CD4-positive, alpha-beta T cell treated with Interleukin-6 for 4 hours (primary cell): Measurements from ENCODE around the gene PCDHGC3.

Experiments used
- DNase-seq: peaks from one replicate; pipeline ENCODE4 v3.0.0-alpha.2; 2020; ENCODE audit warnings: mixed read lengths

Gene PCDHGC3

DNA sequence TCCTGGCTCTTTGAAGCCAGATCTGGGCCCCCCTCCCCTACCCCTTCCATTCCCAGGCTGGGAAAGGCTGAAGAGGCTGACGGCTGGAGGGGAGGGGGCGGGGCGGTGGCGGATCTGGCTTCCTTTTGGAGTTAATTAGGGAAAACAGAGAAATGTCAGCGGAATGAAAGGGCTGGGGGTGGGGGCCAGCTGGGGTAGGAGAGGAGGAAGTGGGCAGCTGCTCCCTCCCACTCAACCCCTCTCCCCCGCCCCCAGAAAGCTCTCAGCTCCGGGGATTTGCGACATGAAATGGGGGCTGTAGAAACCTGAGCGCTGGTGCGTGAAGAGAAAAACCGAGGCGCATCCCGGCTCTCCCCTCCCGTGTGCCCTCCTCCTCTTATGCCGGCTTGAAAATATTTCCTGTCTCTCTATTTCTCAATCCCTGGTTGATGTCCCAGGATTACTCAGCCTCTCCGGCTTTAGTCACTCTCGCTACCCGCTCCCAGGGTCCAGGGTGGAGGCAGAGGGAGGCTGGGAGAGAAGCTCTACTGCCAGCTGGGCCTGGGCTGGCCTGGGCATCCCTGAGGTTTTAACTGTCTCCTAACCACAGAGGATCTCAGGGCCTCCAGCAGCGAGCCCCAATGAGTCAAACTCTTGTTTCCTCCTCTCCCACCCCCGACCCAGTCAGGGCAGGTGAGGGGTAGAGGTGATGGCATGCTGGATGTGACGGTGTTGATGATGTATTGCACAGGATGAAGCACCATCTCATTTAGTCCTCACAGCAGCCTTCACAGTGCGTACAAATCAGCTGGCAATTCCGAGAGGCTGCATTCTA is 33.2 kb downstream of the PCDHGC3 start:
- no peak for DNase-seq

DNA sequence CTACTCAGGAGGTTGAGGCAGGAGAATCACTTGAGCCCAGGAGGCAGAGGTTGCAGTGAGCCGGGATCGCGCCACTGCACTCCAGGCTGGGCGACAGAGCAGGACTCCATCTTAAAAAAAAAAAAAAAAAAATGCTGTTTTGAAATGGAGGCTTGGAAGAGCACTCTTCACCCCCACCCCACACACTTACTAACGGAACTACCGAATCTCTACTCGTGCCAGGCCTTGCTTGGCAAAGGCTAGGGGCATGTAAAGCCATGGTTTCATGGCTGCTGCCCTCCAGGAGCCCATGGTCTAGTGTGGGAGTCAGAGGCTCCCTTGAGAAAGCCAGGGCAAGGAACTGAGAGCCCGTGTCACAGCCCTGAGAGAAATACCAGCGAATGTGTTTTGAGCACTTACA is 34.4 kb downstream of the PCDHGC3 start:
- DNase-seq, result no peak

DNA sequence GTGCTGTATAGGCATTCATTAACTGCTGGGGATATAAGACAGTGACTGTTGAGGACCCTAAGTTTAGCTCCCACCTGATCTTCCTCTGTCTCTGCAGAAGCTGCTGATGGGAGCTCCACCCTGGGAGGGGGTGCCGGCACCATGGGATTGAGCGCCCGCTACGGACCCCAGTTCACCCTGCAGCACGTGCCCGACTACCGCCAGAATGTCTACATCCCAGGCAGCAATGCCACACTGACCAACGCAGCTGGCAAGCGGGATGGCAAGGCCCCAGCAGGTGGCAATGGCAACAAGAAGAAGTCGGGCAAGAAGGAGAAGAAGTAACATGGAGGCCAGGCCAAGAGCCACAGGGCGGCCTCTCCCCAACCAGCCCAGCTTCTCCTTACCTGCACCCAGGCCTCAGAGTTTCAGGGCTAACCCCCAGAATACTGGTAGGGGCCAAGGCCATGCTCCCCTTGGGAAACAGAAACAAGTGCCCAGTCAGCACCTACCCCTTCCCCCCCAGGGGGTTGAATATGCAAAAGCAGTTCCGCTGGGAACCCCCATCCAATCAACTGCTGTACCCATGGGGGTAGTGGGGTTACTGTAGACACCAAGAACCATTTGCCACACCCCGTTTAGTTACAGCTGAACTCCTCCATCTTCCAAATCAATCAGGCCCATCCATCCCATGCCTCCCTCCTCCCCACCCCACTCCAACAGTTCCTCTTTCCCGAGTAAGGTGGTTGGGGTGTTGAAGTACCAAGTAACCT is 35.3 kb downstream of the PCDHGC3 start:
- DNase-seq, result no peak

DNA sequence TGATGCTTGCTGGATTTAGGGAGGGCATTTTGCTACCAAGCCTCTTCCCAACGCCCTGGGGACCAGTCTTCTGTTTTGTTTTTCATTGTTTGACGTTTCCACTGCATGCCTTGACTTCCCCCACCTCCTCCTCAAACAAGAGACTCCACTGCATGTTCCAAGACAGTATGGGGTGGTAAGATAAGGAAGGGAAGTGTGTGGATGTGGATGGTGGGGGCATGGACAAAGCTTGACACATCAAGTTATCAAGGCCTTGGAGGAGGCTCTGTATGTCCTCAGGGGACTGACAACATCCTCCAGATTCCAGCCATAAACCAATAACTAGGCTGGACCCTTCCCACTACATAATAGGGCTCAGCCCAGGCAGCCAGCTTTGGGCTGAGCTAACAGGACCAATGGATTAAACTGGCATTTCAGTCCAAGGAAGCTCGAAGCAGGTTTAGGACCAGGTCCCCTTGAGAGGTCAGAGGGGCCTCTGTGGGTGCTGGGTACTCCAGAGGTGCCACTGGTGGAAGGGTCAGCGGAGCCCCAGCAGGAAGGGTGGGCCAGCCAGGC is 36.1 kb downstream of the PCDHGC3 start:
- no peak for DNase-seq

DNA sequence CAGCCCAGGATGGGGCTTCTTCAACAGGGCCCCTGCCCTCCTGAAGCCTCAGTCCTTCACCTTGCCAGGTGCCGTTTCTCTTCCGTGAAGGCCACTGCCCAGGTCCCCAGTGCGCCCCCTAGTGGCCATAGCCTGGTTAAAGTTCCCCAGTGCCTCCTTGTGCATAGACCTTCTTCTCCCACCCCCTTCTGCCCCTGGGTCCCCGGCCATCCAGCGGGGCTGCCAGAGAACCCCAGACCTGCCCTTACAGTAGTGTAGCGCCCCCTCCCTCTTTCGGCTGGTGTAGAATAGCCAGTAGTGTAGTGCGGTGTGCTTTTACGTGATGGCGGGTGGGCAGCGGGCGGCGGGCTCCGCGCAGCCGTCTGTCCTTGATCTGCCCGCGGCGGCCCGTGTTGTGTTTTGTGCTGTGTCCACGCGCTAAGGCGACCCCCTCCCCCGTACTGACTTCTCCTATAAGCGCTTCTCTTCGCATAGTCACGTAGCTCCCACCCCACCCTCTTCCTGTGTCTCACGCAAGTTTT is 36.7 kb downstream of the PCDHGC3 start:
- peak; percentile 89 for DNase-seq

DNA sequence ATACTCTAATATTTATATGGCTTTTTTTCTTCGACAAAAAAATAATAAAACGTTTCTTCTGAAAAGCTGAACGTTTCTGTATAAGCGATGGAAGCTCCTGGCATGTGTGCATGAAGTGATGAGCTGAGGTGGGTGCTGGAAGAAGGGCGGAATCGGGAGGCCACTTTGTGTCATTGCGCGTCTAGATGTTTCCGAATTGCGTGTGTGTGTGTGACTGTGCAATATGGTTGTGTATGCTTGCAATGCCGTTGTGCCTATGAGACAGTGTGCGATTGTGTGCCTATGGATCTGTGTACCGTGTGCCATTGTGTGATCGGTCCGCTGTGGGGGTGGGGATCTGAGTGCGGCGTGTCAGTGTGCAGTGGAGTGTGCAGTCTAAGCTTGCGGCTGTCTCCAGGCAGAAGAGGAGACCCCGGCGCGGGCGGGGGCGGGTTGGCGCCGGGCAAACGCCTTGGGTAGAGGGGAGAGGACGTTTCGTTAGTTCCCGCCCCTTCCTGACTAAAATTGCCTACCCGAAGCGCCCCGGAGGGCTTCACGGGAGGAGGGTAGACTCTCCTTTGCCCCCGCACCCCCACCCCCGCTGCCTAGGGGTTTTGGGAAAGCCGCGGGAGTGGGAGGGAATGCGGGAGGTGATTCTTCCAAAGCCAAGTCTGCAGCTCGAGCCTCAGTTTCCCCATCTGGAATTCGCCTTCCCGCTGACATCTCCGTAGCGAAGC is 37.3 kb downstream of the PCDHGC3 start:
- peak; percentile 53 for DNase-seq

DNA sequence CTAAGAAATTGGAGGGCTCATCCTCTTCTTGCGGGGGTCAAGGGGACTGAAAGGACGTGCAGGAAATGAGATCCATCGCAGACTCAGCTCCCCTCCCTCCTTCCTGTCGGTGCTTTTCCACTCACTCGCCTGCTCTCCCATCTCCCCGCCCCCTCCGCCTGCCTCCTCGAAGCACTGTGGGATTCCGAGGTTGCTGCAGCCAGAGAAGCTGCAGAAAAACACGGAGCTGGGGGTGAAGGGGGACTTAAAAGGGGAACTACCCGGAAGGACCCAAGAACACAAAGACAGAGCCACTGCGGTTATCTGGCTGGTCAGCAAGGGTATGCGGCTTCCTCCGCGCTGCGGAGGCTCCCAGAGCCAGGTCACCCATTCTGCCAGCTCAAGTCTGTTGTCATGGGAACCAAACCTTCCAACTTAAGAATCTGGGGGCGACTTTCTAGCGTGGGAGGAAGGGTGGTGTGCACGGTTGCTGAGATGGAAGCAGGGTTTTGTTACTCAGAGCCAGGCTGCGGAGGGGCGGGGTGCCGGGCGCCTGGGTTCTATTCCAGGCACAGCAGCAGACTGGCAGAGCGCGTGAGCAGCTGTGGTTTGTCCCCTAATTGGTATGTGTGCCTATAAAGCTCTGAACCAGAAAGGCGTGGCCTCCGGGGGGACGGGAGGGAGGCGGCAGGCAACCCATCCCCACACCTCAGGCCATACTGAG is 38.0 kb downstream of the PCDHGC3 start:
- DNase-seq, result peak; percentile 60

DNA sequence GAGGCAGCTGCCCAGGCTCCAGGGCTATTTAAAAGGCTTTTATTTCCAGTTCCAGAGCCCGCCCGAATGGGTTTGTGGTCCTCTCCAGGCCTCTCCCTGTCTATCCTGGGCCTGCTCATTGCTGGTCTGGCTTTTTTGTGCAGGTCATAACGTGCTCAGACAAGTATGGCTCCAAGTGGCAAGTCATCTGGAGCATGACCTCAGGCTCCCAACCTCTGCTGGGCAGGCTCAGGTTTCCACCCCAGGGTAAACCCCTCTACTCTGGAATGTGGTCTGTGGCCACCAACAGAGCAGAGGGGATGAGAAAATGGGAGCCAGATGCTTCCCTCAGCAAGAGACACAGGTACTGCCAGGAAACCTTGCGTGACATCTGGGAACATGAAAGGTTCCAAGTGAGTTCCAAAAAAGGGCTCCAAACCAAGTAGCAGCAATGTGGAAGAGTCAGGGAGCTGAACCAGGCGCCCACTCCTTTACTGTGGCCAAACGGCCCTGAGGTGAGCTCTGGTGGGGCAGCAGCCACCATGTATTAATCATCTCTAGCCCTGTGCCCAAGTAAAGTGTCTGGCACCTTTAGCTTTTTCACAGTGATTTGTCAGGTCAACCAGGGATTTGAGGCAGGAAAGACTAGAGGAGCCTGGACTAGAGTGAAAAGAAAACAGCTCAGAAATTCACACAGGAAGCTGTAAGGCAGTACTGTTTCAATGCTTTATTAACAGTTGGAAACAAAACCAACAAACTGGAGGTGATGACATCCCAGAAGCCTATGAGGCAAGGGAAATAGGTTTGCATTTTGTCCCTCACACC is 38.8 kb downstream of the PCDHGC3 start:
- DNase-seq, result no peak

DNA sequence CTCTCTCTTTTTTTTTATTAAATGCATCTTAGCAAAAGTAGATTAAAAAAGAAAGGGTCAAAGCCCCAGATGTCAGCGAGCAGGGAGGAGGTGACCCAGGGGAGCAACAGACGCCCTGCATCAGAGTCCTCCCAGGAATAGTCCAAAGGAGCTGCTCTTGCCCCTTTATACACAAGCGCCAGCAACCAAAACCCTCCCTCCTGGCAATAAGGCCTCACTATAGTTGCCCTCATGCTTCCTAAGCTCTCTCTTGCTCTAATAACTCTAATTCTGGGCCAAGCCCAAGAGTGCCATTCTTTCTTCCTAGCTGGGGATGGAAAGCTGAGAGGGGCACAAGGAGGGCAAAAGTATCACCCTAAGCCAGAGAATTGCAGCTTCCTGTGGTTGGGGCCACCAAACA is 39.4 kb downstream of the PCDHGC3 start:
- DNase-seq, result no peak

DNA sequence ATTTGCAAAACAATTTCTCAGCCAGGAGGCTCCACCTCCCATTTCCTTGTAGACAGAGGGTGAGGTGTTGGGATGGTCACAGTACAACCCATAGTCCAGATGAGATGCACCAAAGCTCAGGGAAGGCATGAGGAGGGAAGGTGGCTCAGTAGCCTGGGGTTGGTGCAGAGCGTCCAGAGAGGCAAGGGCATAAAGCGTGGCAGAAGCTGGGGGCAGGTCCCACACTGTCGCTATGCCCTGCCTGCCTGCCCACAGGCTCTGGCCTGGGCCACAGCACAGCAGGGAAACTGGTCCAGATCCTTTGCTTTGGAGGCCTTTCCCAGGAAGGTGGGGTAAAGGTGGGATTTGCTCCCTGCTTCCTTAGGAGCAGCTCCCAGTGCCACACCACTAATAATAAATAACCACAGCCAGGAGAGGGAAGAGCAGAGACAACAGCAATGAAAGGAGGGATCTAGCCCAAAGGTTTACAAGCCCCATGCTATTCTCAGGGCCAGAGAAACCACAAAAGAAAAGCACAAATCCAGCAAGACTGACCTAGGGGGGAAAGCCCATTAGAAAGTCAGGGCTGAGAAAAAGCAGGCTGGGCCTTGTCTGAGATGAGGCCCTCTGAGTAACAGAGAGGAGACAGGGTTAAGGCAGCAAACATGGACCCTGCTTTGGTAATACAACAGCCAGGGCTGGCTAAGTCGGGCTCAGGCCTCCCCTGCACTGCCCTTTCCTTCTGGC is 40.3 kb downstream of the PCDHGC3 start:
- no peak for DNase-seq

DNA sequence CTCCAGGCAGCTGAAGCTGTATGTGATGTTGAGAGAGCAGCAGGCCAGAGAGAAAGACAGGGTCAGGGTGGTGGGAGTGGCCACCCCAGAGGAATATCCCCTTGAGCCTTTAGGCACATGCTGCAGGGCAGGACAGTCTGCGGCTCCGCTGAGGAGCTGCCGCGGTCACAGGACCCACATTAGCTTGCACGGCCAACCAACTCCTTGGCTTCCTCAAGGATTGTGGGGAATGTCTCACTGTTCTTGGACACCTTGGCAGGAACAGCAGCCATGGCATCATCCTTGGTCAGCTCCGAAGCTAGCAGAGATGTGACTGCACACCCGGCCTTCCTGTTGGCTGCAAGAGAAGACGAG is 40.9 kb downstream of the PCDHGC3 start:
- DNase-seq, result no peak

DNA sequence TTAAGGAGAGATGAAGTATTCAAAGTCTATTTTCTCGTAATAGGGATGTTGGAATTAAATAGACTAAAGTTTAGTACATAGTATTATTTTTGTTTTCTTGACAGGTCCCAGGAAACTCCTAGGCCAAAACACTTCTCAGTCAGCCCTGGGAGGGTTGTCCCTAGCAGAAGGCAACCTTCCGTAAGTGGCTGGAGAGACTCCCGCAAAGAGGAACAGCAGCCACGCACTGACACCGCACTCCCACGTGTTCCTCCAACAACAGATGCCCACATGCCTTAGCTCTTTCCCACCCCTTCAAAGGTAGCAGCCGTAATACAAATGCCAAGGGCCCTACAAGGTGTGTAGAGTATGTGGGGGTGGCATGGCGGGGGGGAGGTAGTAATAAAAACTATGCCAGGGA is 41.5 kb downstream of the PCDHGC3 start:
- no peak for DNase-seq

DNA sequence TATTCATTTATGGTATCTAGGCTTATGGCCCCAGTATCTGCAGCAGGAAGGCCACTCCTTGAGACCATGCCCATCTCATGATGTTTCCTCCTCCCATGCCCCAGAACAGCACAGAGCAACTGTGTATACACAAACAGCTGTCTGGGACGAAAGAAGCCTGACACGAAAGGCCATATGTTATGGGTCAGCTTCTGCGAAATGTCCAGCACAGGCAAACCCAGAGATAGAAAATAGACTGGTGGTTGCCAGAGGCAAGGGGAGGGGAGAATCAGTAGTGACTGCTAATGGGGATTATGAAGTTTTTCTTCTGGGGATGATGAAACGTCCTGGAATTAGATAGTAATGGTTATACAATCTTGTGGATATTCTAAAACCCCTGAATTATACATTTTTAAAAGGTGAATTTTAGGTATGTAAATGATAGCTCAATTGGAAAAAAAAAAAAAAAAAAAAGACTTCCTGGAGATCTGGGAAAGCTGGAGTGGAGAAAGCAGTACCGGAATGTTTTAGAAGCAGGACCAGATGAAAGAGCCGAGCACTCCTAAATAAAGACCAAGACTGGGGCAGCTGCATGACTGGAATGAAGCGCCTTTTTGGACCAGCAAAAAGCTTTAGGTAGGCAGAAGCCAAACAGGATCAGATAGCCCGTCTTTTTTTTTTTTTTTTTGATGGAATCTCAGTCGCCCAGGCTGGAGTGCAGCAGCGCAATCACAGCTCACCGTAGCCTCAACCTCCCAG is 42.3 kb downstream of the PCDHGC3 start:
- DNase-seq, result no peak

DNA sequence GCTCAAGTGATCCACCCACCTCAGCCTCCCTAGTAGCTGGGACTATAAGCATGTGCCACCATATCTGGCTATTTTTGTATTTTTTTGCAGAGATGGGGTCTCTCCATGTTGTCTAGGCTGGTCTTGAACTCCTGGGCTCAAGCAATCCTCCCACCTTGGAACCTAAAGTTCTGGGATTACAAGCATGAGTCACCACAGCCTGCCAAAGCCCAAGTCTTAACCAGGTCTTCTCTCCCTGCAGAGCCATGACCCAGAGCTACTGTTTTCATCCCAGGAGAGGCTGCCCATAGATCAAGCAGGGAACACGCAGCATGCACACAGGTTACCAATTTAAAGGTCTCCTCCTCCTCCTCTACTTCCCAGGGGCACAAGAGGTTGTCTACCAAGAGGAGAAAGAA is 42.9 kb downstream of the PCDHGC3 start:
- no peak for DNase-seq

DNA sequence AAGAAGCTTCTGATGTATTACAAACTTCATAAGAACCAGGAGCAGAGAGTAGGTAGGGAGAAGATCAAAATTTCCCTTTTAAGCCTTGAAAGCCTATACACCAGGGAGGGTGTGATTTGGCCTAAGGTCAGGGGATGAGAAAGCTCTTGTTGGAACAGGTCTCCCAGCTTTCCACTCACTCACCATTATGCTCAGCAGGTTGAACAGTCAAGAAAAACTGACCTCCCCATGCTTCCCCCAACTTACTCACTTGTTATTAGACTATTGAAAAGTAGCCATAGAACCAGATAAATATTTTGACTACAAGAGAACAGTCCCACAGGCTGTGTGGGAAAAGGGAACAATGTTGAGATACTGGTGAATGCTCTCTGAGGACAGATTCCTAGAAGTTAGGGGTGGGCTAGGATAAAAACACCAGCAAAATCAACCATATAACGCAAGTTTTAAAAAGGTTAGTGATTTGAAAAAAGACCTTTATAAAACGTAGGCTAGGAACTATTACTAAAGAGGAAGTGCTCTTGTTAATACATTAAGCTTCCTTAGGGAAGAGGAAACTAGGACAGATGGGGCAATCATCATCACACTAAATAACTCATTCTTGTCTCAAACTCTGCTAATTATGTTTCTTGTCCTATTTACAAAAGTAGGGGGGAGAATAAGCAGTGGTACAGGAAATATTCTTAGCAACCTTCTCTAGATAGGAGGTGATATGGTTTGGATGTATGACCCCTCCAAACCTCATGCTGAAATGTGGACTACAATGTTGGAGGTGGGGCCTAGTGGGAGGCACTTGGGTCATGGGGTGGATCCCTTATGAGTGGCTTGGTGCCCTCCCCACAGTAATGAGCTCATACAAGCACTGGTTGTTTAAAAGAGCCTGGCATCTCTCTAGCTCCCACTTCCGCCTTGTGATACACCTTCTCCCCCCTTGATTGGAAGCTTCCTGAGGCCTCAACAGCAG is 44.1 kb downstream of the PCDHGC3 start:
- DNase-seq, result no peak

DNA sequence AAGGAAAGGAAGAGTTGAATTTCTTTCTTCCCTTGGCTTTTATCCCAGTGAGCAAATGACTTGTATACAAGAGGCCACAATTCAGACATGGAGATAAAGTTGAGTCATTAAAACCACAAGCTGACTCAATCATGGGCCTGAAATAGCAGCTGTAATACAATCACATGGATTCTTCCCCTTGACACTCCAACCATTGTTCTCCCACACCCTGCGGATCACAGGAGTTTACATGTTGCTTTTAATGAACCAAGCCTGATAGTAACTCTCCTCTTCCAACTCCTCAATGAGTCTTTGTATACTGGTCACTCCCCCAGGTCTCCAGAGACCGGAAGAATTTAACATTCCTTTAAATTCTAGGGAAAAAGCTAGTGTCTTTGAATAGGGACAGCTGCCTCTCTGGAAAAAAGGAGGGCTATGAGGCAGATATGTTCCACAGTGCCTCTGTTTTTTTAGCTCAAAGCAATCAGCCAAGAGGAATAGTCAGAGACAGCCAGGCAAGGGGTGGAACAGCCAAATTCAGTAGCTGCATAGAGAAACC is 45.5 kb downstream of the PCDHGC3 start:
- no peak for DNase-seq

DNA sequence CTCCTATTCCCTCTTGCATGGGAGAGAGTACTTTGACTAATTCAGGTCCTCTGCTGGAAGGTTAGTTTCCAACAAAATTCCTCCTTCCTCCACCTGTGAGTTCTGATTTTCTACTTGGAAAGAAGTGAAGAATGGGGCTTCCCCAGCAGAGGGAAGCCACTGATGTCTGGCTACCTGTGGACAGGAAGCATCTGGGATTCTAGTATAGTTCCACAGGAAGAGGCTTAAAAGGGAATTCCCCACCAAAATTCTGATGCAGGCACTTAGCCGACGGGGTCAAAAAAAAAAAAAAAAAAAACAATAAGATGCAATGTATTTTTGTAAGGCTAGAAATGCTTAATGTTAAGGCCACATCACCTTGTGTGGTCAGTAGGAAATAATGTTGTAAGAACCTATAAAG is 46.5 kb downstream of the PCDHGC3 start:
- no peak for DNase-seq

DNA sequence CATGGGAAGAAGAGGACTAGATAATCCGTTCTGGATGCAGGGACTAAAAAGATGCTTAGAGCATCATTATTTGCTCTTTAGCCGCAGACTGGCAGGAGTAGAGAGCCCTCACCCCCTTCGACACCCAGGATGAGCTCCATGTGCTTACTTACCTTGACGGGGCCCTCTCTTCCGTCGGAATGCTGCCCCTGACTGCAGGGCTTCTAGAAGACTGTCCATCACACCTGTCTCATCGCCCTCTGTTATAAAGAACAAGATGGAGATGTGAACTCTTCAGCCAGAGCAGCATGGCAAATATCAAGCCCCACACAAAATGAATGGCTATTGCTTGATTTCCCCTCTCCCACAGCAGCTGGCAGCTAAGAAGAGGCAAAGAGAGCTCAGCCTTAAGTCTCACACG is 48.2 kb downstream of the PCDHGC3 start:
- DNase-seq, result no peak
